Keratinocyte (primary cell): Measurements from ENCODE around the gene DEPDC4. TPM values are rescaled to one million over a fixed set of nuclear protein-coding genes. Genes with fewer than 3 reads are reported as not detected.

Source experiments
- DNase-seq: peaks from one replicate; pipeline ENCODE4 v3.0.0-alpha.2; 2011; ENCODE audit warnings: low read depth, missing footprints, low spot score
- FAIRE-seq: peaks from 2 replicates; lab custom pipeline; 2011; peaks lifted over from hg19 to GRCh38; lab: Jason Lieb, UNC
- H2AFZ ChIP-seq: 2 replicates; pipeline ENCODE4 v1.6.0; 2012; ENCODE audit warnings: low read length, control low read depth, inconsistent platforms; ENCODE audit not compliant: control insufficient read depth
- H3K27ac ChIP-seq: 2 replicates; pipeline ENCODE4 v1.5.1; 2011; ENCODE audit warnings: low read length; ENCODE audit not compliant: control insufficient read depth, insufficient read depth
- H3K27me3 ChIP-seq: 3 replicates; pipeline ENCODE4 v1.6.0; 2011; ENCODE audit warnings: low read length; ENCODE audit not compliant: control insufficient read depth, insufficient read depth; ENCODE audit errors: extremely low read depth
- H3K36me3 ChIP-seq, 2 experiments: 2 replicates in 1 of 2; 3 replicates in 1 of 2; pipeline ENCODE4 v1.5.1; 2011; ENCODE audit warnings: low read length in 2 of 2, mild to moderate bottlenecking in 1 of 2; ENCODE audit not compliant: control insufficient read depth in 2 of 2, insufficient read depth in 2 of 2; ENCODE audit errors: extremely low read depth in 1 of 2
- H3K4me1 ChIP-seq: 3 replicates; pipeline ENCODE4 v1.5.1; 2011; ENCODE audit warnings: low read length; ENCODE audit not compliant: control insufficient read depth, insufficient read depth; ENCODE audit errors: extremely low read depth
- H3K4me2 ChIP-seq: 3 replicates; pipeline ENCODE4 v1.6.0; 2011; ENCODE audit warnings: low read depth, low read length; ENCODE audit not compliant: control insufficient read depth, insufficient read depth; ENCODE audit errors: extremely low read depth
- H3K4me3 ChIP-seq, 3 experiments: fragments of 200-600 bp in 1 of 3; sonication (generic) in 1 of 3; 2 replicates in 2 of 3; 3 replicates in 1 of 3; pipeline ENCODE4 v1.5.1; 2011 to 2016; ENCODE audit warnings: low read length in 3 of 3, mild to moderate bottlenecking in 3 of 3, control low read depth in 2 of 3, inconsistent platforms in 1 of 3, low read depth in 1 of 3, mixed read lengths in 1 of 3, mixed run types in 1 of 3, moderate library complexity in 1 of 3; ENCODE audit not compliant: control insufficient read depth in 2 of 3, insufficient read depth in 2 of 3; ENCODE audit errors: extremely low read depth in 1 of 3
- H3K79me2 ChIP-seq: 2 replicates; pipeline ENCODE4 v1.6.0; 2012; ENCODE audit warnings: low read length; ENCODE audit not compliant: control insufficient read depth, insufficient read depth
- H3K9ac ChIP-seq: 3 replicates; pipeline ENCODE4 v1.6.0; 2011; ENCODE audit warnings: low read length; ENCODE audit not compliant: control insufficient read depth, insufficient read depth; ENCODE audit errors: extremely low read depth
- H3K9me1 ChIP-seq: 3 replicates; pipeline ENCODE4 v1.6.0; 2011; ENCODE audit warnings: low read length; ENCODE audit not compliant: control insufficient read depth, insufficient read depth; ENCODE audit errors: extremely low read depth
- H3K9me3 ChIP-seq: 2 replicates; pipeline ENCODE4 v1.5.1; 2012; ENCODE audit warnings: low read depth, low read length; ENCODE audit not compliant: control insufficient read depth
- H4K20me1 ChIP-seq: 3 replicates; pipeline ENCODE4 v1.6.0; 2011; ENCODE audit warnings: low read length; ENCODE audit not compliant: control insufficient read depth, insufficient read depth; ENCODE audit errors: extremely low read depth
- CTCF ChIP-seq, 3 experiments: IDR thresholded peaks in 1 of 3; conservative IDR thresholded peaks in 1 of 3; optimal IDR thresholded peaks in 1 of 3; 2 replicates in 2 of 3; 3 replicates in 1 of 3; pipeline versions ENCODE3 to v1.5.1; 2011; ENCODE audit warnings: low read length in 3 of 3, mild to moderate bottlenecking in 3 of 3, moderate library complexity in 2 of 3, control low read depth in 1 of 3, inconsistent platforms in 1 of 3; ENCODE audit not compliant: insufficient read depth in 2 of 3; ENCODE audit errors: extremely low read depth in 1 of 3
- EZH2 ChIP-seq: IDR thresholded peaks from one replicate; pipeline ENCODE4 v1.6.1; 2012; ENCODE audit warnings: inconsistent platforms, mild to moderate bottlenecking, low read length, moderate library complexity
- dilution Hi-C: fragments of 300-500 bp; cut with MboI; formaldehyde crosslinking; loops from one replicate; pipeline ENCODE4 v1.7.0; 2020; ENCODE audit warnings: low sequenced_read_pairs; ENCODE audit not compliant: extremely low pct_ligation_motif_present
- polyA plus RNA-seq, 5 experiments: library from polyadenylated mRNA; depleted of rRNA in 3 of 5; stranded (reverse) in 3 of 5; stranded (forward) in 1 of 5; unstranded in 1 of 5; fragments of >200 nt; gene quantifications; 1 replicate in 1 of 5; 2 replicates in 3 of 5; 3 replicates in 1 of 5; pipeline versions ENCODE4 v1.2.1 to v1.2.3, GENCODE V29; 2011 to 2012; ENCODE audit warnings: missing spikeins in 2 of 5, low read depth in 1 of 5, low replicate concordance in 1 of 5

DEPDC4 gene
- polyA plus RNA-seq, 1 donor (not counting 4 experiments of a cell fraction or from before 2014, with no cell fraction given) = 2.4 TPM

GRCh38 chr12:100199023-100199346 lies 67.9 kb downstream of the DEPDC4 start:
- H3K4me3 ChIP-seq = peak overlapping the region; percentile 67 to 100 (median 98)
- dilution Hi-C loops = no loop called here
- no peaks in the 10 kb centered on the region for H3K36me3 ChIP-seq
- H3K4me2 ChIP-seq = peak overlapping the region; percentile 95
- FAIRE-seq (no peak), DNase-seq (no peak)
- peaks cover 25% of the 10 kb centered on the region for H3K4me1 ChIP-seq
- peak overlapping the region; percentile 1 for H3K27ac ChIP-seq
- no peak for TF ChIP-seq CTCF (optimal IDR thresholded peaks at IDR 0.05 in 1 of 3, IDR thresholded peaks at IDR 0.05 in 1 of 3, conservative IDR thresholded peaks at IDR 0.05 in 1 of 3; ENCODE audit: extremely low read depth in 1 of 3, insufficient read depth in 2 of 3, low read length in 3 of 3)
- no peak for TF ChIP-seq EZH2
- H3K9me3 ChIP-seq = no peaks in the 10 kb centered on the region
- no peaks in the 10 kb centered on the region for H3K27me3 ChIP-seq
- no peaks in the 10 kb centered on the region for H3K9me1 ChIP-seq
- H3K9ac ChIP-seq = peak overlapping the region; percentile 45
- H4K20me1 ChIP-seq = no peaks in the 10 kb centered on the region
- H3K79me2 ChIP-seq = peaks cover 15% of the 10 kb centered on the region
- peak overlapping the region; percentile 85 for H2AFZ ChIP-seq

- peak overlapping the region; percentile 35 for H2AFZ ChIP-seq
- dilution Hi-C loops = no loop called here
These were observed 69.4 kb downstream of the DEPDC4 start for GRCh38 chr12:100197486-100197885.

More at GRCh38 chr12:100197486-100197885, 69.4 kb downstream of the DEPDC4 start:
- peak overlapping the region; percentile 58 for H3K4me2 ChIP-seq
- no peaks in the 10 kb centered on the region for H4K20me1 ChIP-seq
- no peaks in the 10 kb centered on the region for H3K9me1 ChIP-seq
- H3K27ac ChIP-seq = peak overlapping the region; percentile 46
- H3K4me3 ChIP-seq = no peak overlapping the region
- TF ChIP-seq EZH2 (no peak), CTCF (optimal IDR thresholded peaks at IDR 0.05 in 1 of 3, IDR thresholded peaks at IDR 0.05 in 1 of 3, conservative IDR thresholded peaks at IDR 0.05 in 1 of 3; ENCODE audit: extremely low read depth in 1 of 3, insufficient read depth in 2 of 3, low read length in 3 of 3) (no peak)
- peak; percentile 30 for DNase-seq
- no peaks in the 10 kb centered on the region for H3K36me3 ChIP-seq
- H3K27me3 ChIP-seq = no peaks in the 10 kb centered on the region
- H3K9ac ChIP-seq = no peak overlapping the region
- FAIRE-seq = peak; percentile 57
- peaks cover 15% of the 10 kb centered on the region for H3K79me2 ChIP-seq
- no peaks in the 10 kb centered on the region for H3K9me3 ChIP-seq
- H3K4me1 ChIP-seq = peaks cover 25% of the 10 kb centered on the region
